ENCODE data around the gene CHD3. TPM values are rescaled to one million over a fixed set of nuclear protein-coding genes. Genes with fewer than 3 reads are reported as not detected.

CHD3 gene
- polyA plus RNA-seq, 2 of the 4 experiments (the other 2 are of a cell fraction) = 56.3 to 111 TPM

- TF ChIP-seq PBX3 (IDR thresholded peaks at IDR 0.05) (no peak), EHMT2 (IDR thresholded peaks at IDR 0.05; ENCODE audit: low read depth) (no peak), HEYL (CRISPR knock-in tag; IDR thresholded peaks at IDR 0.05) (no peak), ZSCAN20 (CRISPR knock-in tag; IDR thresholded peaks at IDR 0.05) (no peak), GATA3 (IDR thresholded peaks at IDR 0.05; ENCODE audit: borderline replicate concordance) (peak; percentile 21; the same call in 1 of the 2 replicates), KDM1A (IDR thresholded peaks at IDR 0.05; ENCODE audit: low read depth) (no peak), FOXS1 (CRISPR knock-in tag; IDR thresholded peaks at IDR 0.05) (no peak), HOXB13 (CRISPR knock-in tag; IDR thresholded peaks at IDR 0.05; ENCODE audit: low read depth) (no peak), HDAC2 (IDR thresholded peaks at IDR 0.05) (no peak), RNF2 (IDR thresholded peaks at IDR 0.05; ENCODE audit: borderline replicate concordance, low read depth) (no peak), HMGXB4 (CRISPR knock-in tag; IDR thresholded peaks at IDR 0.05; ENCODE audit: borderline replicate concordance) (no peak), JUN (IDR thresholded peaks at IDR 0.05) (peak in 1 of 2 experiments; percentile 71; a peak in 3 of 5 replicates), CHD4 (IDR thresholded peaks at IDR 0.05; ENCODE audit: borderline replicate concordance) (no peak), ZFP36 (IDR thresholded peaks at IDR 0.05; ENCODE audit: borderline replicate concordance, partially characterized antibody) (no peak), HOXB5 (CRISPR knock-in tag; IDR thresholded peaks at IDR 0.05) (no peak), NPAS2 (CRISPR knock-in tag; IDR thresholded peaks at IDR 0.05; ENCODE audit: borderline replicate concordance) (no peak), ZC3H11A (IDR thresholded peaks at IDR 0.05) (no peak), USF2 (IDR thresholded peaks at IDR 0.05) (peak; percentile 88), MAZ (IDR thresholded peaks at IDR 0.05; ENCODE audit: borderline replicate concordance, low read depth, low read length) (no peak), SMC3 (IDR thresholded peaks at IDR 0.05) (peak; percentile 53), EHF (CRISPR knock-in tag; IDR thresholded peaks at IDR 0.05) (no peak), CBX8 (IDR thresholded peaks at IDR 0.05) (no peak), ZNF302 (CRISPR knock-in tag; IDR thresholded peaks at IDR 0.05) (no peak), CEBPB (IDR thresholded peaks at IDR 0.05) (no peak), TP53 (CRISPR knock-in tag; IDR thresholded peaks at IDR 0.05) (no peak; the same call in 1 of the 2 replicates)
- TF ChIP-seq, protein P1, sequence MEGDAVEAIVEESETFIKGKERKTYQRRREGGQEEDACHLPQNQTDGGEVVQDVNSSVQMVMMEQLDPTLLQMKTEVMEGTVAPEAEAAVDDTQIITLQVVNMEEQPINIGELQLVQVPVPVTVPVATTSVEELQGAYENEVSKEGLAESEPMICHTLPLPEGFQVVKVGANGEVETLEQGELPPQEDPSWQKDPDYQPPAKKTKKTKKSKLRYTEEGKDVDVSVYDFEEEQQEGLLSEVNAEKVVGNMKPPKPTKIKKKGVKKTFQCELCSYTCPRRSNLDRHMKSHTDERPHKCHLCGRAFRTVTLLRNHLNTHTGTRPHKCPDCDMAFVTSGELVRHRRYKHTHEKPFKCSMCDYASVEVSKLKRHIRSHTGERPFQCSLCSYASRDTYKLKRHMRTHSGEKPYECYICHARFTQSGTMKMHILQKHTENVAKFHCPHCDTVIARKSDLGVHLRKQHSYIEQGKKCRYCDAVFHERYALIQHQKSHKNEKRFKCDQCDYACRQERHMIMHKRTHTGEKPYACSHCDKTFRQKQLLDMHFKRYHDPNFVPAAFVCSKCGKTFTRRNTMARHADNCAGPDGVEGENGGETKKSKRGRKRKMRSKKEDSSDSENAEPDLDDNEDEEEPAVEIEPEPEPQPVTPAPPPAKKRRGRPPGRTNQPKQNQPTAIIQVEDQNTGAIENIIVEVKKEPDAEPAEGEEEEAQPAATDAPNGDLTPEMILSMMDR (IDR thresholded peaks at IDR 0.05) = peak; percentile 28; the same call in 2 of the 3 replicates
Measured at GRCh38 chr17:7841396-7841914, 47.1 kb upstream of the CHD3 start (continued).
